Common myeloid progenitor, CD34-positive (primary cell): ENCODE measurements around the gene GPBAR1.

Experiments used
- CTCF ChIA-PET: fragments of 350-600 bp; sonication (Branson Sonifier 250); formaldehyde crosslinking; loops from one replicate; lab custom pipeline; 2021; ENCODE audit warnings: antibody characterized with exemption; lab: Charles Lee
- POLR2A ChIA-PET: fragments of 350-600 bp; sonication (Branson Sonifier 250); formaldehyde crosslinking; loops from one replicate; lab custom pipeline; 2021; ENCODE audit warnings: antibody characterized with exemption; lab: Charles Lee
- DNase-seq, 3 donors: peaks; one replicate each; pipeline versions ENCODE4 v3.0.0 to v3.0.0-alpha.2; 2013
- H3K27ac ChIP-seq, 2 experiments: 1 replicate in 1 of 2; 2 replicates in 1 of 2; pipeline ENCODE4 v1.7.0; 2013; ENCODE audit warnings: inconsistent platforms in 2 of 2, low read length in 2 of 2, mild to moderate bottlenecking in 2 of 2, low read depth in 1 of 2, moderate library complexity in 1 of 2; ENCODE audit not compliant: severe bottlenecking in 2 of 2, insufficient read depth in 1 of 2, poor library complexity in 1 of 2
- H3K27me3 ChIP-seq, 5 experiments: replicated peaks in 2 of 5; 1 replicate in 3 of 5; 2 replicates in 2 of 5; pipeline versions ENCODE4 v1.6.1 to v1.7.0; 2013; ENCODE audit warnings: low read length in 4 of 5, mild to moderate bottlenecking in 2 of 5, moderate library complexity in 2 of 5, inconsistent platforms in 1 of 5; ENCODE audit not compliant: insufficient read depth in 5 of 5, control insufficient read depth in 4 of 5
- H3K36me3 ChIP-seq, 4 experiments: 1 replicate in 2 of 4; 2 replicates in 2 of 4; pipeline versions ENCODE4 v1.6.1 to v1.7.0; 2013; ENCODE audit warnings: low read length in 3 of 4, control low read depth in 1 of 4, mild to moderate bottlenecking in 1 of 4; ENCODE audit not compliant: control insufficient read depth in 4 of 4, insufficient read depth in 4 of 4
- H3K4me1 ChIP-seq, 4 experiments: 1 replicate in 3 of 4; 2 replicates in 1 of 4; pipeline versions ENCODE4 v1.6.1 to v1.7.1; 2013; ENCODE audit warnings: low read length in 3 of 4, mild to moderate bottlenecking in 3 of 4, control low read depth in 1 of 4, inconsistent platforms in 1 of 4, moderate library complexity in 1 of 4; ENCODE audit not compliant: control insufficient read depth in 4 of 4, insufficient read depth in 4 of 4; ENCODE audit errors: control extremely low read depth in 1 of 4
- H3K4me3 ChIP-seq, 7 experiments: 1 replicate in 4 of 7; 2 replicates in 3 of 7; pipeline versions ENCODE4 v1.5.1 to v1.7.0; 2013; ENCODE audit warnings: mild to moderate bottlenecking in 7 of 7, low read length in 6 of 7, moderate library complexity in 6 of 7, inconsistent platforms in 2 of 7, low read depth in 2 of 7, control low read depth in 1 of 7; ENCODE audit not compliant: insufficient read depth in 4 of 7, control insufficient read depth in 1 of 7; ENCODE audit errors: extremely low read depth in 1 of 7
- H3K9me3 ChIP-seq, 5 experiments: 1 replicate in 4 of 5; 2 replicates in 1 of 5; pipeline versions ENCODE4 v1.6.1 to v1.7.1; 2013; ENCODE audit warnings: low read length in 4 of 5, mild to moderate bottlenecking in 2 of 5, inconsistent platforms in 1 of 5, low read depth in 1 of 5, moderate library complexity in 1 of 5; ENCODE audit not compliant: control insufficient read depth in 4 of 5, insufficient read depth in 2 of 5; ENCODE audit errors: control extremely low read depth in 1 of 5
- WGBS: methylation state at CpG from one replicate; pipeline ENCODE4 v1.1.5; 2013; ENCODE audit not compliant: insufficient coverage; 5-methylcytosine and 5-hydroxymethylcytosine counted together

GPBAR1 gene

GRCh38 chr2:218252509-218253231 lies 8.1 kb upstream of the GPBAR1 start:
- ChIA-PET CTCF (interaction anchor here (0.7 to 3.1 kb wide), 12 partner anchors 9 to 973 kb away, joined by 3 to 17 read pairs (median 5); partner anchors contain the start of gene CTDSP1), POLR2A (interaction anchor here (1.0 kb wide), 1 partner anchor 13 kb away, joined by 5 read pairs; no protein-coding TSS in a partner anchor)
- Histone ChIP-seq H3K4me3 (no peak overlapping the region), H3K27ac (peak overlapping the region in 1 of 2 experiments; percentile 27), H3K9me3 (no peaks in the 10 kb centered on the region), H3K4me1 (peaks cover 0 to 18% (median 15%) of the 10 kb centered on the region in 4 experiments), H3K27me3 (no peaks in the 10 kb centered on the region), H3K36me3 (peaks cover 44 to 86% (median 61%) of the 10 kb centered on the region in 4 experiments)
- DNase-seq: peak; percentile 41 to 89 (median 85)
- WGBS: 71% methylated on average over 7 of the region's 7 CpGs

- H3K9me3 ChIP-seq: no peaks in the 10 kb centered on the region
- WGBS: 87% methylated on average over 5 of the region's 5 CpGs
- H3K4me1 ChIP-seq: peaks cover 0 to 20% (median 17%) of the 10 kb centered on the region in 4 experiments
- peaks cover 39 to 81% (median 58%) of the 10 kb centered on the region in 4 experiments for H3K36me3 ChIP-seq
- H3K27ac ChIP-seq: peak overlapping the region in 1 of 2 experiments; percentile 27
- no peaks in the 10 kb centered on the region for H3K27me3 ChIP-seq
- no peak overlapping the region for H3K4me3 ChIP-seq
- ChIA-PET POLR2A (interaction anchor here (1.0 kb wide), 1 partner anchor 14 kb away, joined by 5 read pairs; no protein-coding TSS in a partner anchor), CTCF (interaction anchor here (0.7 to 3.1 kb wide), 9 partner anchors 9 to 146 kb away, joined by 3 to 17 read pairs (median 5); partner anchors contain the start of gene CTDSP1)
- no peak for DNase-seq
Measured at GRCh38 chr2:218253232-218253625, 7.6 kb upstream of the GPBAR1 start.

GRCh38 chr2:218255446-218255845 lies 5.4 kb upstream of the GPBAR1 start:
- CTCF ChIA-PET: interaction anchor here (0.9 to 3.7 kb wide), 6 partner anchors 8 to 71 kb away, joined by 3 to 23 read pairs (median 6); no protein-coding TSS in a partner anchor
- DNase-seq: no peak
- H3K4me1 ChIP-seq: peaks cover 0 to 26% (median 19%) of the 10 kb centered on the region in 4 experiments
- no peaks in the 10 kb centered on the region for H3K27me3 ChIP-seq
- WGBS: 97% methylated on average over 6 of the region's 6 CpGs
- H3K36me3 ChIP-seq: peaks cover 25 to 59% (median 43%) of the 10 kb centered on the region in 4 experiments
- no peak overlapping the region for H3K27ac ChIP-seq
- H3K9me3 ChIP-seq: no peaks in the 10 kb centered on the region
- H3K4me3 ChIP-seq: no peak overlapping the region
- POLR2A ChIA-PET: interaction anchor here (1.0 kb wide), 1 partner anchor 10 kb away, joined by 3 read pairs; no protein-coding TSS in a partner anchor

GRCh38 chr2:218256612-218257350 lies 4.0 kb upstream of the GPBAR1 start:
- ChIA-PET CTCF (interaction anchor here (0.7 to 4.5 kb wide), 17 partner anchors 9 to 89 kb away, joined by 3 to 38 read pairs (median 4); partner anchors contain the start of genes AAMP and PNKD), POLR2A (interaction anchor here (1.2 kb wide), 1 partner anchor 12 kb away, joined by 3 read pairs; no protein-coding TSS in a partner anchor)
- no peaks in the 10 kb centered on the region for H3K9me3 ChIP-seq
- DNase-seq: no peak
- WGBS: 96% methylated on average over 12 of the region's 13 CpGs
- peaks cover 25 to 47% (median 34%) of the 10 kb centered on the region in 4 experiments for H3K36me3 ChIP-seq
- H3K4me3 ChIP-seq: peak overlapping the region in 1 of 7 experiments; percentile 55
- H3K4me1 ChIP-seq: peaks cover 0 to 26% (median 22%) of the 10 kb centered on the region in 4 experiments
- H3K27me3 ChIP-seq: no peaks in the 10 kb centered on the region
- peak overlapping the region in 1 of 2 experiments; percentile 38 for H3K27ac ChIP-seq

GRCh38 chr2:218257390-218257981 lies 3.3 kb upstream of the GPBAR1 start:
- no peaks in the 10 kb centered on the region for H3K9me3 ChIP-seq
- H3K27me3 ChIP-seq: no peaks in the 10 kb centered on the region
- H3K36me3 ChIP-seq: peaks cover 21 to 42% (median 29%) of the 10 kb centered on the region in 4 experiments
- H3K27ac ChIP-seq: peak overlapping the region in 1 of 2 experiments; percentile 38
- ChIA-PET POLR2A (interaction anchor here (0.7 to 1.2 kb wide), 2 partner anchors 13 to 16 kb away, joined by 3 read pairs; no protein-coding TSS in a partner anchor), CTCF (interaction anchor here (0.7 to 4.5 kb wide), 17 partner anchors 10 to 90 kb away, joined by 3 to 38 read pairs (median 4); partner anchors contain the start of genes AAMP and PNKD)
- WGBS: 3% methylated on average over 6 of the region's 8 CpGs
- peak overlapping the region in 4 of 7 experiments; percentile 27 to 64 (median 49) for H3K4me3 ChIP-seq
- peaks cover 0 to 21% (median 18%) of the 10 kb centered on the region in 4 experiments for H3K4me1 ChIP-seq
- DNase-seq: peak; percentile 77 to 89 (median 87)
